CD4-positive, alpha-beta T cell treated with Interleukin-1 beta for 1 hour (primary cell): Measurements from ENCODE around the gene STC2.

ENCODE experiments used
- DNase-seq, 2 donors: peaks; one replicate each; pipeline ENCODE4 v3.0.0-alpha.2; 2020 to 2022

STC2 gene

GRCh38 chr5:173311818-173312585 lies 16.2 kb downstream of the STC2 start:
- DNase-seq = no peak

GRCh38 chr5:173310861-173311785 lies 17.1 kb downstream of the STC2 start:
- DNase-seq = no peak

DNA sequence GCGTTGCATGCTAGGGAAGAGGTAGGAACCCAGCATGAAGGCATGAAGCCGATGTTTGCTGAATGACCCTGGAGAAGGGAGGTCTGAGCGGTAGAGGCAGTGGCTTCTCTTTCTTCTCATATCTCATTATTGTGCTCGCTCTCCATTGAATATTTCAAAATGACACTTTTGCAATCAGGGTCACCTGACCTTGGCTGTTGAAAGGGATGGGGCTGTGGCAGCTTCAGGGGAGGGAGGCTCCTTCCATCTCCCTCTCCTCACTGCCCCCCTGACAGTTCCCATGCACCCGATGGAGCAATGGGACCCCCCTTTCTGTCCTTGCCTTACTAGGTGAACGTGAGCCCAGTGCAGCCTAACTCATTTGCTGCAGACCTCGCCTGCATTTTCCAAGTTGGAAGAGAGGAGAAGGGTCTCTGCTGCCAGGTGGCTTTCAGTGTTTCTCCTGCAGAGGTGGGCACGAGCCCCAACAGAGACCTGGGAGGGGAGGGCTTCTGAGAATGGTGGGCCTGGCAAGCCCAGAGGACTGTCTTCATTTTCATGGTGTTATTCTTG lies 17.9 kb downstream of the STC2 start:
- DNase-seq = no peak

- no peak for DNase-seq
These were observed 18.5 kb downstream of the STC2 start for GRCh38 chr5:173309731-173310130.

- DNase-seq = no peak
These were observed 20.0 kb downstream of the STC2 start for GRCh38 chr5:173308226-173308625.

DNA sequence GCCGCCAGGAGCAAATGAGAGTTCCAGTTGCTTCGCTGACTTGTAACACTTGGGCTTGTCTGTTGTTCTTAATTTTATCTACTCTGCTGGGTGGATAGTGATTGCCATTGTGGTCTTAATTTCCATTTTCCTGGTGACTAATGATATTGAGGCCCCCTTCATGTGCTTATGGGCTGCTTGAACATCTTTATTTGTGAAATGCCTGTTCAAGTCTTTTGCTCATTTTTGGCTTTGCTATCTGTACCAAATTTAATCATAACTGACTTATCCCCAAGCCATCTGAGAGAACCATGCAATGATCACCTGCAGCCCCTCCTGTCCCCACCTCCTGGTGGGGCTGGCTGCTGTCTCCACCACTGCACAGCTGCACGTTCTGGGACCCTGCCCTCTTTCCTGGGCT lies 20.5 kb downstream of the STC2 start:
- DNase-seq = no peak

- no peak for DNase-seq
These were observed 21.5 kb downstream of the STC2 start for GRCh38 chr5:173306695-173307094.

DNA sequence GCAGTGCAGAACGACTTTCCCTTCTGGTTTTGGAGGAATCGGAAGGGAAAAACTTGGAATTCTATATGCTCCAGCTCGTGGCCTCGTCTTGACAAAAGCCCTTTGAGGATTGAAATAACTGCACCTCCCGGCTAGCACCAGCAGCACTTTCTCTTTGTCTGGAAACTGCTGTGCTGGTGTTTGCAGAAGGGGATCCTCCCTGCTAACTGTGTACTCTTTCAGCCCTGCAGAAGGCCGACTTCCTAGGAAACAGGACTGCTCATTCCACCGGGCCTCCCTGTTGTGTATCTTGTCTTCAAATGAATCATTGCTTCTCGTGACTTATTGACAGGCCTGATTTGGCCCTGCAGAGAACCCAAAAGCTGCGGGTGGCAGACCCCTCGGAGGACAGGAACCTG lies 23.6 kb downstream of the STC2 start:
- DNase-seq = no peak

DNA sequence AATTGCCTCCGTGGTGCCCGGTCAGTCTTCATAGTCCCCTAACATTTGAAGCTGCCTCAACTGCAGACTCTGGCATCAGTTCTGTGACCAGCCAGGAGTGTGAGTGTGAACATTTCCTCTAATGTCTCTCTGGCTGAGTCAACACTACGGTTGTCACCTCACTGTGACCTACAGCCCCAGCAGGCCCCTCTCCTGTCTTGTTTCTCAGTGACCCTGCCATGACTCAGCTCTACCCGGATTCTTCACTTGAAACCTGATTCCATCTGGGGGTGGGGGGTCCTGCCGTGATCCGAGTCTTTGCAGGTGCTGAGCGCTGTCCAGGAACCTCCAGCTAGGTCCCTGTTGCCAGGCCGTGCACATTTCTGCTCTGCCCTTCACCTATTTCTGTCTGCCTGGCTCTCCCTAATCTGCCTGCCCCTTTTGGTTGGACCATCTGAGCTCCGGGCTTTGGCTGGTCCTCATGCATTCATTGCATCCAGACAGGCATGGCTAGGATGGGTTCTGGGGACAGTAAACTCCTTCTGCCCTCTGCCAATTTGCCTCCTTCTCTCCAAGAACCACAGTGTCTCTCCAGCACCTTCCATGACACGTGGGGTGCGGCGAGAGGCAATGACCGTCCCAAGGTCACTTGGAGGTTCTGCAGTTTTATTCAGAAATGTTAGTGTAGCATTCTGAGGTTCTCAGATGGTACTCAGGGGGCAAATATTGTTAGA lies 24.2 kb downstream of the STC2 start:
- DNase-seq = no peak

DNA sequence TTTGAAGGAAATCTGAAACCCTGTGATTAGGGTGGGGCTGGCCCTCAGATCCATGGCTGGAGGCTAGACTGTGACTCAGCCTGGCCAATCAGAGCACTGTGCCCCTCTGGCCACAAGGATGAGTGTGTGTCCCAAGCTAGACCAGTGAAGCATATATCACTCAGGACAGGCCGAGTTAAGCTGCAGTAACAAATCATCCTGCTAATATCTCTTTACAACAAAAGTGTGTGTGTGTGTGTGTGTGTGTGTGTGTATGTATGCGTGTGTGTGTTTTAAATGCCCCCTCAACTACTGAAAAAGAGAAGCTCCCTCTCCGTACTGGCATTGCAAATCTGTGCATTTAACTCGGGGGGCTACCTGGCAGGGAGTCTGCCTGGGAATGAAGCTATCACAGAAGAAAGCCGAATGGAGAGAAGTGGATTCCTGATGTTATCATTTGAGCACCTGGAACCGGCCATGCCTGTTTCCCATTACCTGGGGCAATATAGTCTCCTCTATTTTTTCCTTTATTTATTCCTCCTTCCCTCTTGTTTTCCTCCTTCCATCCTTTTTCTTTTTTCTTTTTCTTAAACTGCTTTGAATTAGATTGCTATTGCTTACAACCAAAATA lies 25.6 kb downstream of the STC2 start:
- no peak for DNase-seq

DNA sequence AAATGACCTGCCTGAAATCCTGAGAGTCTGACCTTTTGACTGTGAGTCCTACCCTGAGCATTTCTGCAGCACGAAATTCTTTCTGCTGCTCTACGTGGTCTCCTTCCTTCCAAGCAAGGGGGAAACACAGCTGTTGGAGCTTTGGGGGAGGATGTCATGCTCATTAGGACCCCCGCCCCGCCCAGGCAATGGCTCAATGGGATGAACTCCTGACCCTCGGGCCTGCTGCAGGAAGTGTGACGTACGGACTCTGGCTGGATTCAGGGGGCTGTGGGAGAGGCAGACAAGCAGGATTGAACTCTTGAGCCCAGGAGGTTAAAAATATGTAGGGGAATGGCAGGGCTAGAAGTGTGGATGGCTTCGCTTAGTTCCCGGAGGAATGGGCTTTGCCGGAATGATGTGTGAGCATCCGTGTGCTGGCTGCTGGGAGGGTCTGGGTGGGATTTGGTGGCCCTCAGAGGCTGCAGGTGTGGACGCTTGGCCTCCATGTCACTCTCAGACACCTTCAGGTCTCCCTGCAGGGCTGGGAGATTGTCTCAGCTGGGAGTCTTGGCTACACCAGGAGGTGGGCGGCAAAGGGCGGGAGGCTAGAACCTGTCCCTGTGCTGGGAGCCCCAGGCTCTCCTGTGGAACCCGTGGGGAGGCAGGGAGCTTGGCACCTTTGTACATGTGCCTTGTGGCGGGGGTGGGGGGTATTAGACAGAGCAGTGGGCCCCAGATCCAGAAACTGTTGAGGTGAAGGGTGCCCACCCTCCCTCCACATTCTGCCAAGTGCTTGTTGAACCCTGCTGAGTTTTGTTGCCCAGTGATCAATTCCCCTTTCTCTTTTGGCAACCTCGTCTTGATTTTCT lies 26.3 kb downstream of the STC2 start:
- DNase-seq = no peak

DNA sequence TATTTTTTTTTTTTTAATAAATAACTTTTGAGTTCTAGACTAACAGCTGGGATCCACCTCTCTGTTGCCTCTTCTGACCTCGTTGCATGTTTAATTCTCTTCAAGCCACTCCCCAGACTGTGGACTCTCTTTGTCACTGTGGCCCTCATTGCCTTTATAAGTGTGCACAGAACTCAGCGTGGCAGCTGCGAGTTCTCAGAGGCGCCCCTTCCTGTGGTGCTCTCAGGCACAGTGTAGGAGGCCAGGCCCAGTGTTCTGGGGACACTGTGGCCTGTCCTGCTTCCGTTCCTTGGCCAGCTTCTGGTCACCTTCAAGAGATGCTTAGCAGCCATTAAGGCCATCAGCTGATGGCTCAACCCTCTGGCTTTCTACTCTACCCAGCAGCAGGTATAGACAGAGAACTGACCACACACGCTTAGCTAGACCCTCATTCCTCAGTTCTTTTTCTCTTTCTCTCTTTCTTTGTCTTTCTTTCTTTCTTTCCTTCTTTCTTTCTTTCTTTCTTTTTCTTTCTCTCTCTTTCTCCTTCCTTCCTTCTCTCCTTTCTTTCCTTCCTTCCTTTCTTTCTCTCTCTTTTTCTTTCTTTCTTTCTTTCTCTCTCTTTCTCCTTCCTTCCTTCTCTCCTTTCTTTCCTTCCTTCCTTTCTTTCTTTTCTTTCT lies 27.7 kb downstream of the STC2 start:
- no peak for DNase-seq

DNA sequence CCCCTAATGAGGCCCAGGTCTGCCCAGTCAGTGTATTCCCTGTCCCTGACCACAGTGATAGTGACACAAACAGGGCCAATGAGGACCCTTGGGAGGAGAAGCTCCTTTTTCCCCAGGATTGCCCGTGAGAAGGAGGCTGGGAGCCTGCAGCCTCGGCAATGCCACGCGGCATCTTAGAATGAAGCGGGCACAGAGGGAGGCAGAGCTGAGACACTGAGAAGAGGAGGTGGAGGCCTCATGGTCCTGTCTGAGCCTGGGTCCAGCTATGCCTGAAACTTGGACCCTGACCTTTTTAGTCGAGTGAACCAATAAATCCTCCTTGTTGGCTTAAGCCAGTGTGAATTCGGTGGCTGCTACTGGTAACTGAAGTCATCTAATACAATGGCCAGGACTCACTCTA lies 28.4 kb downstream of the STC2 start:
- DNase-seq = no peak

DNA sequence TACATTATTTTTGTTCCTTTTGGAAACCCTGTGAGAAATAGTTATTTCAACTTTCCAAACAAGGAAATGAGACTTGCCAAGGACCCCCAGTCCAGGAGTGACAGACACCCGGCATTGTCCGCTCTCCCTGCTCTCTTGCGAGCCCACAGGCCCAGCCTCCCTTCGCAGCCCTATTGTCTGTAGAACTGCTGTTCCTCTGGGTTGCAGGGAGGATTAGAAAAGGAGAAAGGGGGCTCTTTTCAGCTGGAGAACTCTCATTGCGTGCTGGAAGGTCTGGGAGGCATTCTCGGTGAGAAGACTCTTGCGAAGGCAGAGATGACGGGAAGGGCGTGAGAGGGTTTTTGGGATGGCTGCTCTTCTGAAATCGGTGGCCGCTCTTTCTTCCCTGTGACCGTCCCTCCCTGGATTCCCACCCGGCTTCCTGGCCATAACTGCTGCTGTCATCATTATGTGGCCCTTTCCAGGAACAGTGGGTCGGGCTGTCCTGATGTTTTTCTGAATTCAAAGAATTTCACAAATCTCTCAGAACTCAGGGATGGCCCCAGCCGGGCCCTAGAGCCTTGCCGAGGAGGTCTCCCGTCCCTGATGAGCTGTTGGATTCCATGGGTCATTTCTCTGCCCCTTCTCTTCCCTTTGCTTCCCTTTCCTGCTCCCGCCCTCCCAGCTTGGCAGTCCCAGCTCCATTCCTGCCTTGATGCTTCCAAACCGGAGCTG lies 29.8 kb downstream of the STC2 start:
- no peak for DNase-seq

- DNase-seq = no peak
These were observed 30.4 kb downstream of the STC2 start for GRCh38 chr5:173297813-173298212.

- no peak for DNase-seq
These were observed 31.2 kb downstream of the STC2 start for GRCh38 chr5:173296737-173297676.

- no peak for DNase-seq
These were observed 32.4 kb downstream of the STC2 start for GRCh38 chr5:173295796-173296195.

DNA sequence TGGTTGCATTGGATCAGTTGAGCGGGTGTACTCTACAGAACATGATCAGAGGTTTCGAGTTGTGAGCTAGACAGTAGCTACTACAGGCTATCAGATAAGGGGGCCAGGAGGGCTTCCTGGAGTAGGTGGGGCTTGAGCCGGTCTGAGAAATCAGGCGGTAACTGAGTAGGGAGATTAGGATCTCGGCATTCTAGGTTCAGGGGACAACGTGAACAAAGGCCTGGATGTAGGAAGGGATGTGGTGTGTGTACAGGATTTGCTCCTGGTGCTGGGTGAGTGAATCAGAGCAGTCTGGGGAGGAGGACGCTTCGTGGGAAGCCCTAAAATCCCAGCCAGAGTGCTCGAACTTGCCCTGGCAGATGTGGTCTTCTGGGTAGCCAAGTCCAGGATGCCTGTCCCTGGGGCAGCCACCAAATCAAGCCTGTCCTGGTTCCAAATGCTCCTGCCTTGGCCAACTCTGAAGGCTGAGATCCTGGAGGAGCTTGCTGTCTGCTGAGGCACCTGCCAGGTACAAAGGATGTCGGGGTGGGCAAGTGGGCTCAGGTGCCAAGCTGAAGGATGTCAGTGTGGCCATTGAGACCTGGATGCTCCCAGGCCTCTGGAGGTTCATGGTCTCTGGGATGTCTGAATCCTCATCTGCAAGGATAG lies 33.4 kb downstream of the STC2 start:
- DNase-seq = no peak
